ENCODE measurements around the gene WFIKKN2. TPM values are rescaled to one million over a fixed set of nuclear protein-coding genes. Genes with fewer than 3 reads are reported as not detected.
A peak's percentile ranks its signal among the peaks of the same experiment; 100 is the strongest.

WFIKKN2 gene
- total and polyA plus RNA-seq, 2 of the 4 experiments (the other 2 are of a cell fraction), result 0.02 TPM; not detected in 1

- TF ChIP-seq NFE2L2 (IDR thresholded peaks at IDR 0.05; ENCODE audit: low read depth, low read length) (no peak), CEBPB (IDR thresholded peaks at IDR 0.05; ENCODE audit: low read depth, low read length) (peak; percentile 76)
- Histone ChIP-seq H3K27me3 (ENCODE audit: control insufficient read depth, insufficient read depth, low read length) (no peaks in the 10 kb centered on the region), H3K4me3 (ENCODE audit: insufficient read depth, low read depth, low read length) (no peak overlapping the region), H2AK5ac (ENCODE audit: low read depth, low read length) (no peak overlapping the region), H3K36me3 (ENCODE audit: control insufficient read depth, insufficient read depth, low read length) (peaks cover 6% of the 10 kb centered on the region), H2BK20ac (ENCODE audit: low read depth, low read length) (no peak overlapping the region), H3K4me1 (ENCODE audit: control insufficient read depth, insufficient read depth, low read length) (peaks cover 4% of the 10 kb centered on the region), H3K4ac (ENCODE audit: low read depth, low read length) (no peak overlapping the region), H2BK120ac (ENCODE audit: low read depth, low read length) (no peak overlapping the region), H3K9me1 (ENCODE audit: insufficient read depth, low read length) (peaks cover 6% of the 10 kb centered on the region; the same call in 1 of the 2 replicates), H2BK5ac (ENCODE audit: low read depth, low read length, poor library complexity, severe bottlenecking) (no peak overlapping the region), H3K27ac (ENCODE audit: insufficient read depth, low read length) (no peak overlapping the region), H3K18ac (ENCODE audit: low read depth, low read length) (no peak overlapping the region), H4K8ac (ENCODE audit: low read depth in 2 of 2, low read length in 2 of 2) (no peak overlapping the region), H3K79me1 (ENCODE audit: low read depth in 1 of 2, low read length in 2 of 2) (peaks cover 16 to 24% of the 10 kb centered on the region in 2 experiments), H4K91ac (ENCODE audit: insufficient read depth, low read depth, low read length) (no peak overlapping the region), H4K20me1 (ENCODE audit: insufficient read depth, low read length) (peaks cover 29% of the 10 kb centered on the region; the same call in 1 of the 2 replicates), H3K23ac (ENCODE audit: low read depth, low read length) (no peak overlapping the region), H2AFZ (replicated peaks; ENCODE audit: low read length, poor library complexity) (no peak overlapping the region), H2BK15ac (ENCODE audit: low read depth, low read length) (no peak overlapping the region), H4K5ac (ENCODE audit: low read depth, low read length) (no peak overlapping the region), H3K56ac (ENCODE audit: extremely low read depth, insufficient read depth, low read length) (no peak overlapping the region), H3K9me3 (ENCODE audit: control insufficient read depth, insufficient read depth, low read length) (no peaks in the 10 kb centered on the region), H3K9ac (ENCODE audit: low read depth, low read length) (no peak overlapping the region), H3K14ac (replicated peaks; ENCODE audit: low read depth, low read length) (no peak overlapping the region), H2AK9ac (replicated peaks; ENCODE audit: low read depth, low read length, poor library complexity) (no peak overlapping the region), H3K4me2 (ENCODE audit: low read depth, low read length) (no peak overlapping the region)
- 100% methylated on average over 1 of the region's 7 CpGs; no CpG with 5 or more reads in 1 of the 2 experiments for WGBS, 2 experiments (ENCODE audit: extremely low coverage in 2 of 2, insufficient read length in 1 of 2)
- ChIA-PET POLR2A (ENCODE audit: unreplicated experiment) (no interaction called here), CTCF (interaction anchor here (1.1 to 4.2 kb wide), 3 partner anchors 10 to 88 kb away, joined by 3 to 20 read pairs (median 11); no protein-coding TSS in a partner anchor)
- dilution Hi-C loops (cut with HindIII; ENCODE audit: low sequenced_read_pairs, unreplicated experiment), result no loop called here
- in situ Hi-C loops (cut with MboI; ENCODE audit: low sequenced_read_pairs), result loop anchor here (5.0 to 10.0 kb wide), 2 partner anchors 95 to 283 kb away; no protein-coding TSS in a partner anchor
- ATAC-seq (ENCODE audit: low read depth), result no peak
- intact Hi-C loops (cut with micrococcal nuclease), result loop anchor here (10.0 kb wide), 1 partner anchor 253 kb away; no protein-coding TSS in a partner anchor
- no peak for DNase-seq
- no TSS peak for BruUV-seq (replicated peaks)
These were observed 26.6 kb downstream of the WFIKKN2 start for GRCh38 chr17:50861822-50862528.

Measured in IMR-90 (cell line).